Immature natural killer cell (primary cell): Measurements from ENCODE around the gene TKFC. TPM values are rescaled to one million over a fixed set of nuclear protein-coding genes. Genes with fewer than 3 reads are reported as not detected.

Experiments used
- polyA plus RNA-seq, 3 donors: library from polyadenylated mRNA; unstranded; fragments of 300-500 nt; fragmentation: Illumina TruSeq; gene quantifications; one replicate each; pipeline ENCODE4 v1.2.3, GENCODE V29; 2021

TKFC gene
- polyA plus RNA-seq, 3 donors from 2014 or later = 35.0 to 38.2 (median 36.2) TPM

Other genes starting within 250 kb of the TKFC start
- gene CD5, start 230.7 kb upstream of the TKFC start, polyA plus RNA-seq = 1 to 10 TPM in 1 of 3 donors, under 1 TPM in 2; 0.68 to 1.8 (median 0.80) TPM
- gene VPS37C, start 171.8 kb upstream of the TKFC start, polyA plus RNA-seq = under 1 TPM in 2 of 3 donors, not detected in 1; 0.36 to 0.95 TPM
- not detected for gene PGA3, start 129.7 kb upstream of the TKFC start, polyA plus RNA-seq
- gene PGA4, start 110.9 kb upstream of the TKFC start, polyA plus RNA-seq = 1 to 10 TPM in 1 of 3 donors, not detected in 2; 1.6 TPM
- not detected for gene PGA5, start 92.1 kb upstream of the TKFC start, polyA plus RNA-seq
- not detected for gene VWCE, start 37.9 kb upstream of the TKFC start, polyA plus RNA-seq
- 100 to 1,000 TPM; 105 to 131 (median 119) TPM for gene DDB1, start 123 bp upstream of the TKFC start, polyA plus RNA-seq
- 100 to 1,000 TPM in 1 of 3 donors, 10 to 100 TPM in 2; 63.8 to 128 (median 64.5) TPM for gene CYB561A3, start 28.7 kb downstream of the TKFC start, polyA plus RNA-seq
- 10 to 100 TPM; 28.4 to 61.4 (median 57.5) TPM for gene TMEM138, start 29.1 kb downstream of the TKFC start, polyA plus RNA-seq
- 10 to 100 TPM; 49.8 to 63.7 (median 51.1) TPM for gene TMEM216, start 59.4 kb downstream of the TKFC start, polyA plus RNA-seq
- 10 to 100 TPM; 11.9 to 34.0 (median 14.8) TPM for gene CPSF7, start 96.7 kb downstream of the TKFC start, polyA plus RNA-seq
- gene SDHAF2, start 96.9 kb downstream of the TKFC start, polyA plus RNA-seq = 100 to 1,000 TPM in 2 of 3 donors, 10 to 100 TPM in 1; 93.7 to 129 (median 118) TPM
- gene LRRC10B, start 175.5 kb downstream of the TKFC start, polyA plus RNA-seq = not detected
- gene SYT7, start 247.8 kb downstream of the TKFC start, polyA plus RNA-seq = not detected